ENCODE data around the gene CBR1. TPM values are rescaled to one million over a fixed set of nuclear protein-coding genes. Genes with fewer than 3 reads are reported as not detected.

The CBR1 gene
- total and polyA plus RNA-seq, 2 of the 8 experiments (the other 6 are each of a cell fraction or from before 2014, with no cell fraction given): 1.8 to 207 TPM

DNA sequence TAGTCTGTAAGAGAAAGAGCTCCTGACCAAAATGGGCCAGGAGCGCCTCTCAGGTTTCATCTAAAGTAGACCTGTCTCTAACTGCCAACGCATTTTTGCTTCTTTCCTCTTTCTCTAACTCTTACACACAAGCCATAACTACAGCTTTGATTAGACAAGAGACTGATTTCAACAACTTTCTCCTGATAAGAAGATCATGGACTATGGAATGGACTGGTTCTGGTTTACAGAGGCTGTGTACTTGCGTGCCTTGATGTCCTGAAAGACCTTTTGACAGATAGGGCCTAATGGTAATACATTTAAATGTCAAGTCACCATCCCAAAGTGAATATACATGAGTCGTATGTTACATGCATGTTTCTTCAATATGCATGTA, 5.8 kb upstream of the CBR1 start:
- Histone ChIP-seq H4K8ac (ENCODE audit: extremely low read depth, insufficient read depth, low read length) (no peak overlapping the region), H3K79me2 (ENCODE audit: control insufficient read depth in 1 of 2, insufficient read depth in 2 of 2, low read length in 2 of 2) (peaks cover 0 to 3% of the 10 kb centered on the region in 2 experiments; a peak in 2 of 4 replicates), H3K56ac (replicated peaks; ENCODE audit: insufficient read length, low read depth, low read length) (no peak overlapping the region), H3K4me1 (replicated peaks in 1 of 4; ENCODE audit: control insufficient read depth in 3 of 4, insufficient read depth in 4 of 4, low read length in 3 of 4) (peaks cover 0 to 4% (median 3%) of the 10 kb centered on the region in 4 experiments; a peak in 5 of 7 replicates), H4K5ac (ENCODE audit: insufficient read length, low read depth, low read length) (no peak overlapping the region), H3K36me3 (ENCODE audit: control insufficient read depth in 2 of 4, insufficient read depth in 4 of 4, low read length in 3 of 4) (no peaks in the 10 kb centered on the region), H3K4me3 (ENCODE audit: extremely low read depth in 1 of 4, insufficient read depth in 2 of 4, low read depth in 3 of 4, low read length in 4 of 4) (no peak overlapping the region), H3K14ac (ENCODE audit: insufficient read length) (no peak overlapping the region), H2BK15ac (ENCODE audit: low read length) (no peak overlapping the region), H3K4ac (replicated peaks; ENCODE audit: insufficient read length, low read depth, low read length) (no peak overlapping the region), H2BK12ac (ENCODE audit: low read depth, low read length) (no peak overlapping the region), H2BK20ac (ENCODE audit: low read length) (no peak overlapping the region; the same call in 1 of the 2 replicates), H2BK120ac (replicated peaks; ENCODE audit: low read depth, low read length) (no peak overlapping the region), H3K9me3 (ENCODE audit: insufficient read depth in 2 of 2, low read depth in 1 of 2, low read length in 1 of 2) (peaks cover 5 to 6% of the 10 kb centered on the region in 2 experiments), H4K20me1 (replicated peaks in 1 of 2; ENCODE audit: control insufficient read depth in 1 of 2, insufficient read depth in 2 of 2, low read length in 2 of 2) (no peaks in the 10 kb centered on the region), H3K23ac (ENCODE audit: insufficient read length) (no peak overlapping the region), H2AFZ (ENCODE audit: low read length) (no peak overlapping the region), H3K79me1 (ENCODE audit: low read depth, low read length) (no peaks in the 10 kb centered on the region), H3K9ac (replicated peaks in 1 of 4; ENCODE audit: extremely low read depth in 1 of 4, low read depth in 3 of 4, low read length in 3 of 4) (no peak overlapping the region), H3K27ac (ENCODE audit: low read depth, low read length) (no peak overlapping the region), H3K23me2 (ENCODE audit: low read depth, low read length) (peaks cover 6% of the 10 kb centered on the region), H4K91ac (replicated peaks; ENCODE audit: insufficient read length, low read length) (no peak overlapping the region), H3K27me3 (replicated peaks in 1 of 4; ENCODE audit: control insufficient read depth in 3 of 4, extremely low read depth in 1 of 4, insufficient read depth in 3 of 4, low read length in 3 of 4) (peaks cover 0 to 1% (median 0%) of the 10 kb centered on the region in 4 experiments; a peak in 1 of 7 replicates), H3K4me2 (ENCODE audit: insufficient read depth in 1 of 2, low read depth in 2 of 2, low read length in 2 of 2) (no peak overlapping the region), H3K18ac (ENCODE audit: extremely low read depth, low read length) (no peak overlapping the region), H2AK5ac (ENCODE audit: low read depth, low read length) (no peak overlapping the region), H2BK5ac (ENCODE audit: low read depth, low read length) (no peak overlapping the region)
- DNase-seq (ENCODE audit: low read depth in 1 of 2, low spot score in 2 of 2): no peak
- WGBS, 2 experiments (ENCODE audit: extremely low coverage in 1 of 2, insufficient coverage in 1 of 2, insufficient read length in 1 of 2, insufficient replicate concordance in 2 of 2, low coverage in 1 of 2, low lambda C conversion rate in 2 of 2, missing lambda C conversion rate in 1 of 2): 92% methylated on average over 4 of the region's 4 CpGs; no CpG with 5 or more reads in 1 of the 2 experiments
- TF ChIP-seq ZNF274 (IDR thresholded peaks at IDR 0.05; ENCODE audit: borderline replicate concordance, extremely low read depth, low read length): no peak
- no peak for FAIRE-seq
- CTCF ChIA-PET (ENCODE audit: partially characterized antibody): interaction anchor here (0.6 to 2.0 kb wide), 7 partner anchors 10 to 72 kb away, joined by 3 to 7 read pairs (median 4); no protein-coding TSS in a partner anchor
- POLR2A ChIA-PET (ENCODE audit: partially characterized antibody): interaction anchor here (0.7 to 1.0 kb wide), 3 partner anchors 19 to 37 kb away, joined by 3 read pairs; no protein-coding TSS in a partner anchor

All from H1 (cell line).